22Rv1 (cell line): ENCODE results near the gene LRRIQ4.

ENCODE experiments used
- H3K27ac ChIP-seq: fragments of 450-650 bp; 2 replicates; pipeline ENCODE4 v1.5.1; 2017
- ZFX ChIP-seq: fragments of 450-650 bp; IDR thresholded peaks from 2 replicates; pipeline ENCODE4 v1.6.1; 2017; ENCODE audit warnings: antibody characterized with exemption, borderline replicate concordance
- TF ChIP-seq, protein P1 (sequence below): fragments of 450-650 bp; IDR thresholded peaks from 2 replicates; pipeline ENCODE4 v1.5.1; 2017; ENCODE audit warnings: mild to moderate bottlenecking

The LRRIQ4 gene

DNA sequence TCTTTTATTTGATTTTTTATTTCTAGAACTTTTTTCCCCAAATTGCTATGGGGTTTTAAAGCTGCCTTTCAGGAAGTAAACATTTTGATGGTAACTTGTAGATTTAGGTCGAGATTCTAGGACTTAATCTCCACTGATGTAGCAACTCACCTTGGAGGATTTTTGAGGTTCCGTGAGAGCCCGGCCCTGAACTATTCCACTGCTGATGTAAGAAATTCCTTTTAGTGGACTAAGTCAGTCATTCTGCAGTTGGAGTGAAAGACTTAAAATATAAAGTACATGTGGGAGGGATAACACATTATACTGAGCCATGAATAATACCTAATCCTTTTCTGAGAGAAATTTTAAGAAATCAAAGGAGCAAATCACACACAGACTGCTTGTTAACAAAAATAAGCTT lies 12.6 kb downstream of the LRRIQ4 start:
- H3K27ac ChIP-seq: no peak overlapping the region
- no peak for TF ChIP-seq ZFX
- TF ChIP-seq, protein P1, sequence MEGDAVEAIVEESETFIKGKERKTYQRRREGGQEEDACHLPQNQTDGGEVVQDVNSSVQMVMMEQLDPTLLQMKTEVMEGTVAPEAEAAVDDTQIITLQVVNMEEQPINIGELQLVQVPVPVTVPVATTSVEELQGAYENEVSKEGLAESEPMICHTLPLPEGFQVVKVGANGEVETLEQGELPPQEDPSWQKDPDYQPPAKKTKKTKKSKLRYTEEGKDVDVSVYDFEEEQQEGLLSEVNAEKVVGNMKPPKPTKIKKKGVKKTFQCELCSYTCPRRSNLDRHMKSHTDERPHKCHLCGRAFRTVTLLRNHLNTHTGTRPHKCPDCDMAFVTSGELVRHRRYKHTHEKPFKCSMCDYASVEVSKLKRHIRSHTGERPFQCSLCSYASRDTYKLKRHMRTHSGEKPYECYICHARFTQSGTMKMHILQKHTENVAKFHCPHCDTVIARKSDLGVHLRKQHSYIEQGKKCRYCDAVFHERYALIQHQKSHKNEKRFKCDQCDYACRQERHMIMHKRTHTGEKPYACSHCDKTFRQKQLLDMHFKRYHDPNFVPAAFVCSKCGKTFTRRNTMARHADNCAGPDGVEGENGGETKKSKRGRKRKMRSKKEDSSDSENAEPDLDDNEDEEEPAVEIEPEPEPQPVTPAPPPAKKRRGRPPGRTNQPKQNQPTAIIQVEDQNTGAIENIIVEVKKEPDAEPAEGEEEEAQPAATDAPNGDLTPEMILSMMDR: no peak

DNA sequence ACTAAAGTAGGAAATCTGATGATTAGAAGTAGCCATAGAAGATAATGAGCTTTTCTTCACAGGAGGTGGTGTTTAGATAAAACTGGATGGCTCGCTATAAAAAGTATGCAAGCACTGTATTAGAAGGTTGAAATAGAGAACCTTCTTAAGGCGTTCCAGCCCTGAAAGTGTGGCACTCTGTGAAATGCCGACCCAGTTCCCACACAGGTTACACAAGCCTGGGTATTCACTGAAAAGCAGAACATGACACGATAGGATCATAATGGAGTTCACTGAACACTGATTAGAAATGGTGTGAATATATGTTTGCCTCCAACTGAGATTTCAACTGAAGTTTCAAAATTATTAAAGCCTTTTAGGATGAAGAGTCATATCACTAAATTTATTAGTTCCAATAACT lies 15.0 kb downstream of the LRRIQ4 start:
- no peak overlapping the region for H3K27ac ChIP-seq
- TF ChIP-seq ZFX: no peak
- TF ChIP-seq, protein P1: no peak

DNA sequence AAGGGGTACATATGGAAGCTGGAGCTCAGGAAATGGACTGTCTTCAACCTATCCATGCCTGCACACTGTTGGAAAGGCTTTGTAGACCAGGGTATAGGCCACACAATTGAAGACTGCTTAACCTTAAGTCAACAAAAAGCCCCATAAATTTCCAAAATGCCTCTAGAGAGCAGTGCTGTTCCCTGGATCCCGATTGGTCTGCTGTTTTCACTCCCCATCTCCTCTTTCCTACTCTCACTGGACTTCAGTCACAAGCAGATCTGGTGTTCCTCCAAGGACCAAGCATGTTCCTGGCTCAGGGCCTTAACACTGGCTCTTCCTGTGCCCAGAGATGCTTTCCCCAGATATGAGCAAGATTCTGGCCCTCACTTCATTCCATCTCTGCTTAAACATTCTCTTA lies 22.9 kb downstream of the LRRIQ4 start:
- TF ChIP-seq, protein P1: no peak
- no peak for TF ChIP-seq ZFX
- H3K27ac ChIP-seq: no peak overlapping the region

DNA sequence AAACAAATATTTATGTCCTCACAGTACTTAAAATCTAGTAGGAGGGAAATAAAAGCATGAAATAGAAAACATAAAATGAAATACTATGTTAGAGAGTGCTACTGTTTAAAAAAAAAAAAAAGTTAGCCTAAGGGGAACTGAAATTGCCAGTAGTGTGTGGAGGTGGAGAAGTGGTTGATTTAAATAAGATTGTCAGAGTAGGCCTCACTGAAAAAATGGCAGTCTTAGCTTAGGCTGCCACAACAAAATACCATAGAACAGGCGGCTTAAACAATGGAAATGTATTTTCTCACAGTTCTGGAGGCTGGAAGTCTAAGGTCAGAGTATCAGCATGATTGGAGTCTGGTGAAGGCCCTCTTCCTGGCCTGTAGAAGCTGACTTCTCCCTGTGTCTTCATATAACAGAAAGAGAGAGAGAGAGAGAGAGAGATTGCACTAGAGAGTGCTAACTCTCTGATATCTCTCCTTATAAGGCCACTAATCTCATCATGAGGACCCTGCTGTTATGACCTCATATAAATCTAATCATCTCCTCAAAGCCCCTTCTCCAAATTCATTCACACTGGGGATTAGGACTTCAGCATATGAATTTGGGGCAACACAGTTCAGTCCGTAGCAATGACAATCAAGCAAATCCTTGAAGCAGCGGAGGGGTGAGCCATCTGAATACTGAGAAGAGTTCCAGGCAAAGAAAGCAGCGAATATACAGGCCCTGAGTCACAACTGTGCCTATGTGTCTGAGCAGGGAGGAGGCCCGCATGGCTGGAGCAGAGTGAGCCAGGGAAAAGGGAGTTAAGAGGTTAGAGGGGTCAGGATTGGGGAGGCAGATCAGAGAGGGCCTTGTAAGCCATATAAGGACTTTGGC lies 23.6 kb downstream of the LRRIQ4 start:
- no peak overlapping the region for H3K27ac ChIP-seq
- TF ChIP-seq ZFX: no peak
- TF ChIP-seq, protein P1: no peak

DNA sequence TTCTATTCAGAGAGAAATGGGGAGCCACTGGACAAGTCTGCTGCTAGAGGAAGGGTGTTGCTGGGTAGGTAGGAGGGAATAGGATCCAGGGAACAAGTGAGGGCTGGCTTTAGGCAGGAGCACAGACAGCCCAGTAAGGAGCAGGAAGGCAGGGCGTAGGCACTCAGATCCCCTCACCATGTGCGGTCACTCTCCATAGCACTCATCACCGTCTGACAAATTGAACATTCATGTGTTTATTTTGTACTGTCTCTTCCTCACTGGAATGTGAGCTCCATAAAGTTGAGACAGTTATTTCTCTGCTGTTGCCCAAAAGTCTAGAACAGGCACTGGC lies 24.2 kb downstream of the LRRIQ4 start:
- TF ChIP-seq, protein P1: no peak
- no peak for TF ChIP-seq ZFX
- no peak overlapping the region for H3K27ac ChIP-seq

DNA sequence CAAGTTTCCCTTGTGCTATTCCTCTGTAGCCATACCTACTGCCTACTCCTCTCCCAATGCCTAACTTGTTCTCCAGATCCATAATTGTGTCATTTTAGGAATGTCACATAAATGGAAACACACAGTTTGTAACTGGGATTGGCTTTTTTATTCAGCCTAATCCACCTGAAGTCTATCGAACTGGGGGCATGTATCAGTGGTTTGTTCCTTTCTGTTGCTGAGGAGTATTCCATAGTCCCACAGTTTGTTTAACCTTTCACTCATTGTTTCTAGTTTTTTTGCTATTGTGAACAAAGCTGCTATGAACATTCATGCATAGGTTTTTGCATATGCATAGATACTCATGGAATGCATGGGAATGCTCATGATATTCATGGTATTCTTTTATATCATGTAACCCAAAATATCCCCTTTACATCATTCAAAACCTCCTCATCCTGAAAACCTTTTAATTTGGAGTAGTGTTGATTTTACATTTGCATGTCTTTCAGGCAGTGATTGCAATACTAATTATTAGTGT lies 25.9 kb downstream of the LRRIQ4 start:
- H3K27ac ChIP-seq: no peak overlapping the region
- TF ChIP-seq, protein P1: no peak
- no peak for TF ChIP-seq ZFX

DNA sequence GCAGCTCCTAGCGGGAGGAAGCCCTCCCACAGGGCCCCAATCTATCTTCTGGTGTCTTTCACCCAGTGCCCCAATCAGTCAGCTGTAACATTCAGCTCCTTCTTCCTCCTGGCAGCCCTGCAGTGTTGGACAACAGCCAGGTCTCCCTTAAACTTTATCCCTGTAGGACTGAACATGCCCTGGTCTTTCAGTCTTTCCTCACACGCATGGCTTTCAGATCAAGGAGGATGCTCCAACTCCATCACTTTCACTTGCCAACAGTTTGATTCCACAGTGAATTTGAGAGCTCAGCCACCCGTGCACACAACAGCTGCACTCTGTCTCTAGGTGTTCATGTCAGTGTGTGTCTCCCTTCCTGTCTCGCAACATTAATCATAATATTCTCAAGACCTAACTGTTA lies 28.5 kb downstream of the LRRIQ4 start:
- TF ChIP-seq ZFX: no peak
- TF ChIP-seq, protein P1: no peak
- no peak overlapping the region for H3K27ac ChIP-seq
